GM19240 (cell line): ENCODE measurements around the gene LAMB3.

ENCODE experiments used
- DNase-seq: peaks from one replicate; pipeline ENCODE4 v3.0.0; 2011; ENCODE audit warnings: low spot score; ENCODE audit not compliant: insufficient read length

Gene LAMB3

DNA sequence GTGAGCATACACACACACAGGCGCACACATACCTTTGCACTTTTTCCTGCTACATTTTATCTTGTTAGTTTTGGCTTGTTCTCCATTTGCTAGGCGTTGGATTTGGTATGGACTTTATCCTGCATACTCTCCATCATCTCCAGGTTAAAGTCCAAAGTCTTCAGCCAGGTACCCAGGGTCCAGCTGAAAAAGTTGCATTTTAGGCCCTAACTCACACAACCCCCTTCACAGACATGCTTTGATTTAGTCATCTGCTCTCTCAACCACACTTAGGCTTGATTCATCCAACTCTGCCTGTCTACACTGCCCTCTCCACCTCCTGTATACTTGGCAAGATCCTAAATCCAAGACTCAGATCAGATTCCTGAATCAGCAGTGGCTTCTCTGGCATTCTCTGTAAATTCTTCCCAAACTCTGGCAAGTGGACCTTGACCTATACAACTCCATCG is 10.7 kb upstream of the LAMB3 start:
- no peak for DNase-seq

DNA sequence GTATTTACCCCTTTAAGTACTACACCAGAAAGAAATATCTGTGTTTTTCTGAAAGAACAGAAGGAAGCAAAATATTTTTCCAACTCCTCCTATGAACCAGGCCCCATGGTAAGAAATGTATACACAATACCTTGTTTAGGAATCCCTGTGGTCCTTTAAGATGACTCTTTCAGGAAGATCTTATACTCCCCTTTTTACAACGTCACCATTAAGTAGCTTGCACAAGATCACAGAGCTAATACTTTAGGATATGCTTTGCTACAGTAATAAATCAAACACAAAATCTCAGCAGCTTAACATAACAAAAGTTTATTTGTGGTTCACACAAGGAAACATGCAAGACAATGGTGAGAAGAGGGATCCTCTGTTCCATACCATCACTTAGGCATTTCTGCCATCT is 8.8 kb upstream of the LAMB3 start:
- DNase-seq = no peak

DNA sequence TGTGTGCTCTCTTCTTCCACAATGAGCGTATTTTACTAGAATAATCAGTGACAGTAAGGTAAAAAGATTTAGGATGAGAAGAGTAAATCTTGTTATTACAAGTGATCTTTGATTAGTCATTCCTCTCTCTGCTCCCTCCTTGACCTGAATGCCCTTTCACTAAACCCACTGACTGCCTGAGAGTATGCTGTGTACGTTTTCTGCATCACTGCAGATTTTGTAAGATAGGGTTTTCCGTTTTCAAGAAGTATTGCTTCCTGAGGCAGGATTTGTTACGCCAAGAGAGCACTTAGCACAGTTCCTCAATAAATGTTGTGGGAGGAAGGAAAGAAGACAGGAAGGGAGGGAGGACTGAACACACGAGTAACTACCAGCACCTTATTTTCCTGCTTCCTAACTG is 7.7 kb upstream of the LAMB3 start:
- peak; percentile 32 for DNase-seq

DNA sequence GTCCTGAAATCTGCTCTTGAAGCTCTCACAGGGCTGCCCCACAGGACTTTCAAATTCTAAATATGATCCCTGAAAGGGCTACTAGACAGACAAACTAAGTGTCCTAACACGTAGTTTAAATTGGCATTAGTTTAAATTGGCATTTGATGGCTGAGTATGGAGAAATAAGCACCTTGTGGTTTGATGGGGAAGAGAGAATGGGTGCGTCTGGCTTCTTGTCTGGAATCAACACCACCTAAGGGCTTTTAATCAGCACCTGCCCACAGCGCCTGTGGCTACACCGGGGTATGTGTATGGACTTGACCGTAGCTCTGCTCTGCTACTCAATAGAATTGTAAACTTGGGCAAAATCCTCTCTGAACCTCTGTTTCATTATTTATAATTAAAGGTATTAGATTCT is 5.7 kb upstream of the LAMB3 start:
- no peak for DNase-seq

DNA sequence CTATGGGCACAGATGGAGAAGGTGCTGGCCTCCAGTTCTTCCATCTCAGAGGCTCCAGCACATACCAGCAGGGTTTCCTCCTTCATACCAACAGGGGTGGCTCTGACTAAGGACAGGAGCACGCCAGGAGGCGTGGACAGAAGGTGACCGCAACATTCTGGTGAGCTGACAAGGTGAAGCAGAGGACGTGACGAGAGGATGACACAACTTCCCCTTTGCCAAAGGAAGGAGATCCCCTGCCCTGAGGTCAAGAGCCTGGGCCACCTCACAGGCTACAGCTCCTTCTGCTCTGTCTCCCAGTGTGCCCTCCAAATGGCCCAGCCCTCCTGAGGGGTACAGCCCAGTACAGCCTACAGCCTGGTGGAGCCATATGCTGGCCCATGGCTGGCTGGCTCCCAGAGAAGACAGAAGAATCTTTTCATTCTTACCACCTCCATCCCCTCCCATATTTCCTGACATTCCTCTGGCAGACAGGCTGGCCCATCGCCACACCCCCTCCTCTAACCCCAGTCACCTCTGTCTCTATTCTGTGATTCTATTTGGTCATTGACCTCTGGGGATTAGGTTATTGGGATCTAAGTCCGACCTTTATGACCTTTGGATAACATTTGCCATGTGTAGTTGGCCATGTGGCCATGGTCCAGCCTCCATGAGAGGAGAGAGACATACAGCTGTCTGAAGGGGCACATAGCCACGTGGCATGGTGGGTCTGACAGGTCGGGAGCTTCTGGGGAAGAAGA is 5.1 kb upstream of the LAMB3 start:
- DNase-seq = no peak

DNA sequence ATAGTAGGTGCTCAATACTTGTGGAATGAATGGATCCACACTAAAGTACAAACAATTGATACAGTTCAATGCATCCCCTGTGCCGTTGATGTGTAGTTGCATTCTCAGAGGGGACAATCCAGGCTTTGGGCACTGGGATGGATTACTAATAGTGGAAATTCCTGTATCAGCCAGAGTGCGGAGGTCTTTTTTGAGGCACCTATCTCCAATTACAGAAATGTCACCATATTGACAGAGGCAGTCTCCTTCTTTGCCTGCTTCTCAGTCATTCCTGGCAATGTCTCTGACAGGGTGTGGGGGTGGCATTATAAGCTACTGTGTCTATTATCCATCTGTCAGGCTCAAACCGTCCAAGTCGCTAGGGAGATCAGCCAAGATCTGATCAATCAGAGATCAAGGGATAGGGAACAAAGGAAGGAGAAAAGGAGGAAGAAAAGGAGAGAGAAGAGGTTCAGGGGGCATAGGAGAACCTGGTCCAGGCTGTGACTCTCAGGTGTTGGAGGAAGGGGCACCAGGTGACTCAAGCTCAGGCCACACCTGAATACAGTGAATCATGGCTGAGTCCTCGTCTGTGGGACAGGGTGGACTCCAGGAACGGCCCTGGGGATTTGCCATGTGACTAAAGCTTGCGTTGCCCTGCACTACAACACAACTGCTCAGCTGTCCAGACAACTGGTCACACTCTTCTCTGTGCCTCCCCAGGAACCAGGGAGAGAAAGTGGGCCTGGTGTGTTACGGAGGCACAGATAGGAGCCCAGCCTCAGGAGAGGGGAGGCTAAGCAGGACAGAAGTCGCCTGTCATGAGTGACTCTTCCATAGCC is 3.4 kb upstream of the LAMB3 start:
- DNase-seq = no peak

DNA sequence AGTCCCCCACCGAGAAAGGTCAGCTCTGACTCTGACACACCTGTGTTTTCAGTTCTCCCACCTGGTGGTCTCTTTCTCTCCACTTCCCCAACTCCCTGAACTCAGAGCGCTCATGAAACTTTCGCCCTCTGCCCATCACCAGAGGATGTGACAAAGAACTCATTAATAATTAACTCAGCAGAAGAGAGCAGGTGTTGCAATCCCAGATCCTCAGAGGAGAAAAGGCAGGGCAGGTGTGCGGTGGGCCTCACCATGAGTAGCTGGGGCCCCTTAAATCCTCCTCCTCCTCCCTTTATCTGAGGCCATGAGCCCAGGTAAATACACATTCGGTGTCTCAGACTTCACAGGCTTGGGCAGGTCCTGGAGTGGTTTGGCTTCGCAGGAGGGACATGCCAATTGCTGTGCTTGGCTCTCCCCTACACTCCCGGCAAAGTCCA is 1.7 kb upstream of the LAMB3 start:
- no peak for DNase-seq

DNA sequence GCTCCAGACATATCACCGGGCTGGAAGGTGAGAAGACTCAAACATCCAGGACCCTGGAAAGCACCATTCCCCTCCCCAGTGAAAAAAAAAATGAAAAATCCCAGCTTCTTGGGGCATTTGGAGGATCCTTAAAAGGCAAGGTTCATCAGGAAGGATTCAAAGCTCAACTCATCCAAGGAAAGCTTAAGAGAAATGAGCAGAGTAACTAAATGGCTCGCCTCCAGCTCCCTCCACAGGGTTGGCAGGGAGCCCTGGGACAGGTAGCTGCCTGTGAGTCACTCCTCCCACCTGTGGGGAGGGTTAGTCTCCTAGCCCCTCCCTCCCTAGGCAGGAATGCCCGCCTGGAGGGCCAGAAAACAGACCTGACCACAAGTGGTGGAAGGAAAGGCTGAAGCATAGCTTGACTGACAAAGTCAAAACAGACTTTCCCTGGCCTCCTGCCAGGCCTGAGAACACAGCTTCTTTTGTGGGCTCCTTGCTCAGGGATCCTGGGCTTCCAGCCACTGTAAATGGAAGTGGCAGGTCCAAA is 712 bp upstream of the LAMB3 start:
- DNase-seq = no peak

DNA sequence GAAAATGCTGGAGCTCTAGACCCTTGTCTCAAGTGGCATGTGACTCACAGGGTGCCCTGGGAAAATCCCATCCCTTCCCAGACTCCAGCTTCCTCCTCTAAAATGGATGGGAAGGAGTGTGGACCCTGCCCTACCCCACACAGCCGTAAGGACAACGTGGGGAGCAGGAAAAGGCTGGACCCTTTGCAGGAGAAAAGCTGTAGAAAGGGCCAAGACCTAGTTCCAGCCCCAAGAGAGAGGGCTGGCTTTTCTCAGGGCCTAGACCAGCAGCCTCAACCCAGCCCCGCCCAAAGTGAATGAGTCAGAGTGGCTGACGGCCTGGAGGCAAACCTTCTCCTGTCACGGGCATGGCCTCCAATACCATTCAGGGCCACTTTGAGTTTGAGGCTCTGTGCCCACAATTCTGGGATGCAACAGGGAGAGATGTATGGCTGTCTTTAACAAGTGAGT is 1.1 kb downstream of the LAMB3 start:
- no peak for DNase-seq

DNA sequence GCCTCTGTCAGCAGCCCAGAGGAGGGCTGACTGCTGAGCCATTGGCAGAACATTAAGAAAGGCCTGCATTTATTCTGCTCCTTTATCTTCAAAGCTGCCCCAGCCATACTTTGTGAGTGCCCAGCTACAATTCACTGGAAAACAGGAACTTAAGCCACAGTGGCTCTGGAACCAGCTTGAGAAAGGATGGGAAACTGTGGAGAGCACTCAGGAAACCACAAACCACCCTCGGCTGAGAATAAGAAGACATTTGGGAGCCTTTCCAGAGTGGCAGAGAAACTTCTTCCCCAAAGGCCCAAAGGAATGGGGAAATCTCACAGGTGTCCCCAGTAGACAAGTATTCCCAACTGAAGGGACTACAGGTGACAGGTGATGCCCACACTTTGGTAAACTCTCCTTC is 1.8 kb downstream of the LAMB3 start:
- DNase-seq = no peak

DNA sequence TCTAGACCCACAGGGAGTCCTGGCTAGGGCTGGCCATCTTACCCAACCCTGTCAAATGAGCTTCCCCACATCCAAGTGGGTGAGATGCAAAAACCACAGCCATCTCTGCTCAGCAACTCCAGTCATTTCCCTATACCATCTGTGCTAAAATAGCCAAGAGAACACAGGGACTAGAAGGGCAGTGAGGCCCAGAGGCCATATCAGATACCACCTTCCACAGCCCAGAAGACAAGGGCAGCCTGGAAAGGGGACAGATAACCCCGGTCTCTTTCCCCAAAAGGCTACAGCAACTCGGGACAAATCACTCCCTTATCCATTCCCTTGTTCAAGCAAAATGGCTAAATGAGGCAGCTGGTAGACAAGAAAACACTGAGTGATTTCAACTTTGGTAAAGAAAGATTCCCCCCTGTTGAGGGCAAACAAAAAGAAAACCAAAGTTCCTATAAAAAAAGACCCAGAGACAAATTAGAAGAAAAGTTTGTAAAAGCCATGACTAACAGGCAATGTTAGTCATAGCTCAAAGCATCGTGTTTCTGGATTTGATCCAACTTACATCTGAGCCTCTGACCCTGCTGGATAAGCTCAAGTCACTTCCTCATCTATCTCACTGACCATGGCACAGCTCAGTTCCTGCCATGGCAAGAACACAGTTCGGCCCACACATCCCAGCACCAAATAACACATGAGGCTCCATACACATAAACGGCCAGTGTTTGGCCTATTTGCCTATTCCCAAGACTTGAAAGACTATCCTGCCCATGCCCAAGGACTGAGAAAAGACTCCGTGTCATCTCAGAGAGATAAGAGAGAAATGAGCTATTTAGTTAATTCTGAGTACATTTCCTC is 3.1 kb downstream of the LAMB3 start:
- DNase-seq = no peak

DNA sequence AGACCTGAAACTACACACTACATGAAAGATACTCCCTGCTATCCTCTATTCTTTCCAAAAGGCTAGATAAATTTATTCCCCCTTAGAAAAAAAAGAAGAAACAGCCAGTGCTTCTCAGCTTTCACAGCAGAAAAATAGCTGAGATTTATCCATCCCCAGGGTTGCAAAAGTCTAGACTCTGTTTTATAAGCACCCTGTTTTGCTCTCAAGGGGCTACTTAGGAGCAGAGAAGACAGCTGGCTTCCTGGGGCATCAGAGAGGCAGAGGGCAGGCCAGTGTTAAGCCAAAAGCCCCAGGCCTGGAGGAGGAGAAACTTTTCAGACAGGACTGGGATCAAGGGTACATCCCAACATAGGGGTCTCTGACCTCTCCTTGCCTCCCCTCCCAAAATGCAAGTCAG is 3.9 kb downstream of the LAMB3 start:
- DNase-seq = no peak

DNA sequence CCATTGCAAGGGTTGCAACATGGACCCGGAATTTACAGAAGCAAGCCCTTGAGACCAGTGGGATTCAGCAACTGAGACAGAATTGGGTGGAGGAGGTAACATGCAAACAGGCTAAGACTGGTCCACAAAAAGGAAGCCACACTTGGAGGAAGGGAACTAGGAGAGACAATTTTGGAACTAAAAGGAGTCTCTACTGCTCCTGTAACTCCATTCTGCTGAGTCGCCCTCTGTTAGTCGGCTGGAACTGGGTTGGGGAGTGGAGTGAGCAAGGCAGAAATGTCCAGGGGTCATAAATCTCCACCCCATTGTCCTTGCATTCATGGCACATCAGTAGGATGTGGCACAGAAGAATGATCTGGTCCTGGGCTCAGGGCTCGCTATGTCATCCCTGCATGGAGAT is 5.1 kb downstream of the LAMB3 start:
- DNase-seq = no peak

DNA sequence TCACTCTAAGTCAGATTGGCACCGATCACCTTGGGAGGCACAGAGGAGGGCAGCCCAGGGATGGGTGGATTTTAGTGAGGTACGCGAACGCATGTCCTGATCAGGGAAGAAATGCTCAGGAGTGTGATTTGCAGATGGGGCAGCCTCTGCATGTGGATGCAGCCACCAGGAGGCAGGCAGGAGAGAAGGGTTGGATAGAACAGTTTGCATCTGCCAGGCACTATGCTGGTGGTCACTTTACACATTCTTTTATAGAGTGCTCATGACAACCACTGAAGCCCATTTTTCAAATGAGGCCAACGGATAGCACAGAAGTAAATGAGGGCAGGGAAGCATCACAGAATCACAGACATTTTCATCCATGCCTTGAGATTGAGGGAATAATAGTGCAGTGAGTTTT is 5.7 kb downstream of the LAMB3 start:
- no peak for DNase-seq

DNA sequence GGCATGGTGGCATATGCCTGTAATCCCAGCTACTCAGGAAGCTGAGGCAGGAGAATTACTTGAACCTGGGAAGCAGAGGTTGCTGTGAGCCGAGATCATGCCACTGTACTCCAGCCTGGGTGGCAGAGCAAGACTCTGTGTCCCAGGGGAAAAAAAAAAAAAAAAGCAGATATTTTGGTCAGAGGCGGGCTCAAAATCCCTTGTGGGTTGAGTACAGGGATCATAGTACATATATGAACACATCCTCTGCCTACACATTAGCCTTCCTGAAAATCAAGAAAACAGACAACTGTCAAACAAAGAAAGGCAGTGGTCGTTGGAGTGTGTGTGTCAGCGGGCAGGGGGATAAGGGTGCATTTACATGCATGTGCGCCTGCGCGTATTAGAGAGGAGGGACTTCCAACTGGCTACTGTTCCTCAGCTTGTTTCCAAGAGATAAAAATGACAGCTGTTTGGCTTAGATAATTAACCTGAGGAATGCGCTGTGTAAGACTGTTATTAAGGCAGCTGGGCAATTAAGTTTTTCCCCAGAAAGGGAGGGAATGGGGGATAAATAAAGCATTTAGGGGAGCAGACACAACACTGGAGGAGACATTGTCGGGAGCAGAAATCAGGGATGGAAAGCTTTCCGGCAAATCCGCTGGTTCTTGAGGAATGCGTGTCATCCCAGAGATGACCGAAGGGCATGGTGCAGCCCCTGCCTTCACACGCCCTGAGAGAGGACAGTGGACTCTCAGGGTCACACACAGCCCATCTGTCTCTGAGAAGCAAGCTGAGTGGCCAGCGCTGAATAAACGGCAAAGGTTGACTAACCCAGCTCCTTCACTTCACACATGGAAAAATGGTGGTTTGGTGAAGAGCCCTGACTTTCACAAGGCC is 6.4 kb downstream of the LAMB3 start:
- DNase-seq = no peak

DNA sequence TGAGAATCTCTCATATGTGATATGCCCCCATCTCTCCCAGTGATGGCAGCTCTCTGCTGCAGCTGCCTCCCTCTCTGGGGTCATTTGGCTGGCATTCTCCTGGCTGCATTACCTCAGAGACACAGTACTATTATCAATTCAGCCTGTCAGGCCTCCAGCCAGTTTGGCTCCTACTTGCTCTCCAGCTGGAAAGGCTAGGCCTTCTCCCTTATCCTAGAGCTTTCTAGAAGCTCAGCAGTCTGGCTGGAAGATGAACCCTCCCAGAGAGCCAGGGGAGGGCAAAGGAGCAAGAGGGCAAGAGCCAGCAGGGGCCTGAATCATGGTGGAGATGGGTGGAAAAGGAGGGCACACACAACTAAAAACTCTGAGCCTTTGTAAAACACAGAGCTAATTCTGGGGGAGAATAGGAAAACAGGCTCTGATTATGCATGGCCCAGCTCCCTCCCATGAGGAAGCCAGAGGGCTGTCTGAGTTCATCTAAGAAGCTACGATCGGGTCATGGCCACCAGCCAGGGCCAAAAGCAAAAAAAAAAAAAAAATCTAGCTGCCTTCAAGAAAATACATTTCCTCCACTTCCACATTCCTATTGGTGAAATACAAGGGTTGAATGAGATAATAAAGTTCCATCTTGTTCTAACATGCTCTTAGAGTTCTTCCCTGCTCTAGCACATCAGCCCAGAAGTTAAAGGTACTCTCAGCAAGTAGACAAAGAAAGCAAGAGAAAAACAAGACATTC is 8.8 kb downstream of the LAMB3 start:
- no peak for DNase-seq

DNA sequence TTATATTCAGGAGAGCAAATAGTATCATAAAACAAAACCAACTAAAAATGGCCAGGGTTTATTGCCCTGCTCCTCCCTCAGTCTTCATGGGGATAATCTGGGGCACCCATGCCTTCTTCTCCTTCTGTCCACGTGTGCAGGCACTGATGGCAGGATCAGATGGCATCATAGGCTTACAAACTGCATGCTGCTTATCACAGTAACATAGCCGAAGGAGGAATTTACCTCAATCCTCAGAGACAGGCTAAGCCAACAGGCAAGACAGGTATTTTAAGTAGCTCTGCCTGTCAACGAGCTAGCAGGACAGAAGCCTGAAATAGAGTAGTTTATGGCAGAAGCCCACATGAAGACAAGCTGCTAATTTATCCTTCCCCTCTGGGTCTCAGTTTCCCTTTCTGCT is 9.4 kb downstream of the LAMB3 start:
- DNase-seq = no peak

DNA sequence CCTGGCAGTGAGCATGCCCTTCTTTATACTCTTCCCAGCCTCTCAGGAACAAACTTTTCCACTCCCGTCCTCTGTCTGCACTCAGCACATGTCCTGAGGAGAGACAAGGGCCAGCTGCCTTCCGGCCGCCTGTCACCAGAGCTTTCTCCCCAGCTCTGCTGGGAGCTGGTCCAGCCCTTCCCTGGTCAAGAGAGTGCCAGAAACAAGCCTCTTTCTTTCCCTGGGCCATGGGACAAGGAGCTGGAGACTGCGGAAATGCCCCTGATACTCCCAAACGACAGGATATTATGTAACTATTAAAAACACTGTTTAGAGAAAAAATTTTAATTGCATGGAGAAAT is 10.4 kb downstream of the LAMB3 start:
- no peak for DNase-seq

DNA sequence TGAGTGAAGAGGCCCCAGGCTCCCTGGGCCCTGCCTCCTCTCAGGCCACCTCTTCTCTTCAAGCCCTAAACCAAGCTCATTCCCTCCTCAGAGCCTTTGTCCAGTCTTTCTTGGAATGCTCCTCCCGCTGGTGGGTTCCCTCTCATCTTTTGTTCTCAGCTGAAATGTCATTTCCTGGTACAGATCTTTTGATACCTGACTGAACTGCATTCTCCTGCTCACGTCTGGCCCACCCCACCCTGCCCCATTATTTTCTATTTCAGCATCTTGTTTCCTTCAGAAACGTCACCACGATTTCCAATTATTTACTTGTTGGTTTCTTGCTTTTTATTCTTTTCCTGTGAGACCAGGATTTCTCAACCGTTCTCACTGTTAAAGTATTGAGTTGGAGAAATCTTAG is 16.4 kb downstream of the LAMB3 start:
- DNase-seq = no peak
